CD14-positive monocyte (primary cell): Measurements from ENCODE around the gene NTM. TPM values are rescaled to one million over a fixed set of nuclear protein-coding genes. Genes with fewer than 3 reads are reported as not detected.
A peak's percentile ranks its signal among the peaks of the same experiment; 100 is the strongest.

Source experiments
- DNase-seq, 3 donors: peaks; one replicate each; pipeline ENCODE4 v3.0.0-alpha.2; 2011 to 2022
- H2AFZ ChIP-seq: 2 replicates; pipeline ENCODE4 v1.6.0; 2012; ENCODE audit warnings: mild to moderate bottlenecking, low read depth, low read length, inconsistent platforms; ENCODE audit not compliant: insufficient read depth, poor library complexity, severe bottlenecking
- H3K27ac ChIP-seq, 2 donors: 1 replicate in 1 of 2; 2 replicates in 1 of 2; pipeline ENCODE4 v1.5.1; 2012 to 2013; ENCODE audit warnings: low read length in 2 of 2, control low read depth in 1 of 2, inconsistent platforms in 1 of 2, low read depth in 1 of 2, mild to moderate bottlenecking in 1 of 2
- H3K27me3 ChIP-seq, 2 donors: one replicate each; pipeline versions ENCODE4 v1.6.0 to v1.6.1; 2011 to 2013; ENCODE audit warnings: low read length in 2 of 2; ENCODE audit not compliant: control insufficient read depth in 2 of 2, insufficient read depth in 2 of 2
- H3K36me3 ChIP-seq, 2 donors: replicated peaks in 1 of 2; 1 replicate in 1 of 2; 2 replicates in 1 of 2; pipeline versions ENCODE4 v1.5.1 to v1.6.1; 2012 to 2013; ENCODE audit warnings: low read length in 2 of 2, control low read depth in 1 of 2, inconsistent platforms in 1 of 2, mild to moderate bottlenecking in 1 of 2; ENCODE audit not compliant: insufficient read depth in 2 of 2, control insufficient read depth in 1 of 2
- H3K4me1 ChIP-seq, 2 donors: 1 replicate in 1 of 2; 2 replicates in 1 of 2; pipeline versions ENCODE4 v1.5.1 to v1.6.1; 2012 to 2013; ENCODE audit warnings: low read length in 2 of 2, control low read depth in 1 of 2, inconsistent platforms in 1 of 2, mild to moderate bottlenecking in 1 of 2, moderate library complexity in 1 of 2; ENCODE audit not compliant: insufficient read depth in 2 of 2, control insufficient read depth in 1 of 2
- H3K4me2 ChIP-seq: replicated peaks from 2 replicates; pipeline ENCODE3; 2012; ENCODE audit warnings: low read length, moderate library complexity, mild to moderate bottlenecking; ENCODE audit not compliant: poor library complexity, severe bottlenecking; ENCODE audit errors: extremely low read depth
- H3K4me3 ChIP-seq, 3 experiments: fragments of 200-600 bp in 1 of 3; sonication (generic) in 1 of 3; replicated peaks in 1 of 3; 1 replicate in 2 of 3; 2 replicates in 1 of 3; pipeline ENCODE4 v1.5.1; 2011 to 2013; ENCODE audit warnings: low read length in 3 of 3, mild to moderate bottlenecking in 3 of 3, control low read depth in 2 of 3, low read depth in 2 of 3, inconsistent platforms in 1 of 3, moderate library complexity in 1 of 3
- H3K79me2 ChIP-seq: 2 replicates; pipeline ENCODE4 v1.6.0; 2012; ENCODE audit warnings: mild to moderate bottlenecking, control low read depth, inconsistent platforms, low read length, moderate library complexity; ENCODE audit not compliant: insufficient read depth
- H3K9ac ChIP-seq: 2 replicates; pipeline ENCODE4 v1.6.0; 2017; ENCODE audit warnings: low read length, mild to moderate bottlenecking; ENCODE audit not compliant: insufficient read depth, poor library complexity, severe bottlenecking
- H3K9me3 ChIP-seq, 2 donors: replicated peaks in 1 of 2; 1 replicate in 1 of 2; 2 replicates in 1 of 2; pipeline versions ENCODE4 v1.5.1 to v1.6.1; 2012 to 2013; ENCODE audit warnings: low read length in 2 of 2, control low read depth in 1 of 2; ENCODE audit not compliant: control insufficient read depth in 1 of 2, insufficient read depth in 1 of 2
- H4K20me1 ChIP-seq: 2 replicates; pipeline ENCODE4 v1.6.0; 2012; ENCODE audit warnings: mild to moderate bottlenecking, low read length, control low read depth, moderate library complexity; ENCODE audit not compliant: insufficient read depth
- H3K27ac Mint-ChIP-seq, 7 donors: one replicate each; pipeline ENCODE4 v1.8.0; 2020; ENCODE audit warnings: mild to moderate bottlenecking in 7 of 7, mixed read lengths in 7 of 7, moderate library complexity in 6 of 7, inconsistent platforms in 2 of 7
- H3K27me3 Mint-ChIP-seq, 3 donors: one replicate each; pipeline ENCODE4 v1.8.0; 2021 to 2022; ENCODE audit warnings: low read depth in 3 of 3, mild to moderate bottlenecking in 3 of 3, mixed read lengths in 3 of 3, moderate library complexity in 3 of 3, inconsistent platforms in 1 of 3
- H3K36me3 Mint-ChIP-seq, 2 donors: one replicate each; pipeline ENCODE4 v1.8.0; 2020; ENCODE audit warnings: mixed read lengths in 2 of 2, inconsistent platforms in 1 of 2, mild to moderate bottlenecking in 1 of 2
- H3K4me1 Mint-ChIP-seq: one replicate; pipeline ENCODE4 v1.8.0; 2020; ENCODE audit warnings: mild to moderate bottlenecking, mixed read lengths
- H3K4me3 Mint-ChIP-seq, 2 donors: one replicate each; pipeline ENCODE4 v1.8.0; 2020; ENCODE audit warnings: mild to moderate bottlenecking in 2 of 2, mixed read lengths in 2 of 2, moderate library complexity in 1 of 2
- H3K9me3 Mint-ChIP-seq, 7 donors: one replicate each; pipeline ENCODE4 v1.8.0; 2020 to 2022; ENCODE audit warnings: mixed read lengths in 7 of 7, mild to moderate bottlenecking in 6 of 7, moderate library complexity in 6 of 7, inconsistent platforms in 2 of 7
- CTCF ChIP-seq: fragments of 200-600 bp; IDR thresholded peaks from one replicate; pipeline ENCODE4 v1.8.0; 2022; ENCODE audit warnings: antibody characterized with exemption, mild to moderate bottlenecking
- WGBS: methylation state at CpG from one replicate; pipeline ENCODE4 v1.1.5; 2013; ENCODE audit warnings: missing lambda C conversion rate; ENCODE audit not compliant: insufficient coverage; 5-methylcytosine and 5-hydroxymethylcytosine counted together
- intact Hi-C, 2 donors: fragments of 100-400 bp; cut with micrococcal nuclease; formaldehyde crosslinking; loops; one replicate each; pipeline versions ENCODE4 v1.15.0 to v1.15.1; 2023
- polyA plus RNA-seq, 3 donors: library from polyadenylated mRNA; depleted of rRNA in 1 of 3; unstranded in 2 of 3; stranded (reverse) in 1 of 3; fragments of 300-500 nt in 2 of 3; fragments of >200 nt in 1 of 3; fragmentation: Illumina TruSeq in 2 of 3; gene quantifications; 1 replicate in 2 of 3; 2 replicates in 1 of 3; pipeline ENCODE4 v1.2.3, GENCODE V29; 2012 to 2021

Gene NTM
- polyA plus RNA-seq, 3 donors: not detected

GRCh38 chr11:131447898-131448297 is 77.5 kb downstream of the NTM start:
- DNase-seq: no peak
- Mint-ChIP-seq H3K27ac (peak overlapping the region in 1 of 7 donors; percentile 6), H3K36me3 (no peaks in the 10 kb centered on the region), H3K4me1 (no peaks in the 10 kb centered on the region), H3K9me3 (peaks cover 0 to 7% (median 2%) of the 10 kb centered on the region in 7 donors), H3K27me3 (peaks cover 0 to 8% (median 2%) of the 10 kb centered on the region in 3 donors), H3K4me3 (no peak overlapping the region)
- H3K4me1 ChIP-seq: no peaks in the 10 kb centered on the region
- H3K4me2 ChIP-seq: no peak overlapping the region
- intact Hi-C loops: no loop called here
- H3K36me3 ChIP-seq: no peaks in the 10 kb centered on the region
- no peak overlapping the region for H3K4me3 ChIP-seq
- no peaks in the 10 kb centered on the region for H4K20me1 ChIP-seq
- no peaks in the 10 kb centered on the region for H3K79me2 ChIP-seq
- TF ChIP-seq CTCF: no peak
- H3K9me3 ChIP-seq: no peaks in the 10 kb centered on the region
- 90% methylated on average over 7 of the region's 11 CpGs for WGBS
- H3K27ac ChIP-seq: no peak overlapping the region
- no peak overlapping the region for H2AFZ ChIP-seq
- H3K27me3 ChIP-seq: no peaks in the 10 kb centered on the region
- no peak overlapping the region for H3K9ac ChIP-seq

GRCh38 chr11:131449036-131450019 is 78.9 kb downstream of the NTM start:
- H3K27me3 Mint-ChIP-seq: peaks cover 0 to 10% (median 2%) of the 10 kb centered on the region in 3 donors
- Histone ChIP-seq H2AFZ (no peak overlapping the region), H3K36me3 (no peaks in the 10 kb centered on the region), H3K9me3 (no peaks in the 10 kb centered on the region), H3K4me3 (no peak overlapping the region), H3K9ac (no peak overlapping the region), H3K79me2 (no peaks in the 10 kb centered on the region), H3K4me1 (no peaks in the 10 kb centered on the region), H4K20me1 (no peaks in the 10 kb centered on the region), H3K27me3 (no peaks in the 10 kb centered on the region), H3K27ac (no peak overlapping the region), H3K4me2 (no peak overlapping the region)
- intact Hi-C loops: no loop called here
- no peaks in the 10 kb centered on the region for H3K36me3 Mint-ChIP-seq
- H3K4me1 Mint-ChIP-seq: no peaks in the 10 kb centered on the region
- H3K9me3 Mint-ChIP-seq: peaks cover 0 to 7% (median 2%) of the 10 kb centered on the region in 7 donors
- 88% methylated on average over 16 of the region's 17 CpGs for WGBS
- TF ChIP-seq CTCF: no peak
- H3K4me3 Mint-ChIP-seq: no peak overlapping the region
- no peak overlapping the region for H3K27ac Mint-ChIP-seq
- no peak for DNase-seq
